Mucosa of rectum (tissue), 2 donors: ENCODE results near the gene LIG1.
A peak's percentile ranks its signal among the peaks of the same experiment; 100 is the strongest.

ENCODE experiments used
- H3K27ac ChIP-seq, 2 donors: one replicate each; pipeline ENCODE4 v1.7.0; 2013; ENCODE audit warnings: inconsistent platforms in 2 of 2, low read depth in 2 of 2, low read length in 2 of 2
- H3K27me3 ChIP-seq, 2 donors: one replicate each; pipeline ENCODE4 v1.7.0; 2013; ENCODE audit warnings: low read length in 2 of 2; ENCODE audit not compliant: control insufficient read depth in 2 of 2, insufficient read depth in 2 of 2
- H3K36me3 ChIP-seq, 2 donors: one replicate each; pipeline ENCODE4 v1.7.0; 2013; ENCODE audit warnings: low read length in 2 of 2; ENCODE audit not compliant: control insufficient read depth in 2 of 2, insufficient read depth in 2 of 2
- H3K4me1 ChIP-seq, 2 donors: one replicate each; pipeline ENCODE4 v1.7.0; 2013; ENCODE audit warnings: low read length in 2 of 2, mild to moderate bottlenecking in 1 of 2; ENCODE audit not compliant: control insufficient read depth in 2 of 2, insufficient read depth in 2 of 2
- H3K4me3 ChIP-seq, 2 donors: one replicate each; pipeline ENCODE4 v1.7.0; 2013; ENCODE audit warnings: low read length in 2 of 2
- H3K9ac ChIP-seq, 2 donors: one replicate each; pipeline ENCODE4 v1.7.0; 2013; ENCODE audit warnings: low read length in 2 of 2, low read depth in 1 of 2, mild to moderate bottlenecking in 1 of 2
- H3K9me3 ChIP-seq, 2 donors: one replicate each; pipeline ENCODE4 v1.7.0; 2013; ENCODE audit warnings: low read length in 2 of 2; ENCODE audit not compliant: control insufficient read depth in 2 of 2
- donor health status: healthy.
- donor health status: Normal muscosa, but diverticular disease.

The LIG1 gene

GRCh38 chr19:48182434-48182833 lies 12.3 kb upstream of the LIG1 start:
- Histone ChIP-seq H3K9ac (no peak overlapping the region), H3K9me3 (peaks cover 8% of the 10 kb centered on the region in 2 donors), H3K4me3 (no peak overlapping the region), H3K27ac (no peak overlapping the region), H3K27me3 (no peaks in the 10 kb centered on the region), H3K4me1 (no peaks in the 10 kb centered on the region), H3K36me3 (peaks cover 0 to 5% of the 10 kb centered on the region in 2 donors)

GRCh38 chr19:48181505-48181904 lies 11.4 kb upstream of the LIG1 start:
- H3K4me3 ChIP-seq = no peak overlapping the region

GRCh38 chr19:48176226-48176625 lies 6.1 kb upstream of the LIG1 start:
- no peak overlapping the region for H3K27ac ChIP-seq
- H3K9ac ChIP-seq = no peak overlapping the region
- H3K9me3 ChIP-seq = peaks cover 1 to 2% of the 10 kb centered on the region in 2 donors
- no peak overlapping the region for H3K4me3 ChIP-seq
- no peaks in the 10 kb centered on the region for H3K27me3 ChIP-seq
- H3K4me1 ChIP-seq = peaks cover under 1 to 3% of the 10 kb centered on the region in 2 donors
- H3K36me3 ChIP-seq = peaks cover 13 to 18% of the 10 kb centered on the region in 2 donors

More at GRCh38 chr19:48181505-48181904, 11.4 kb upstream of the LIG1 start:
- H3K36me3 ChIP-seq = peaks cover 0 to 5% of the 10 kb centered on the region in 2 donors
- H3K9me3 ChIP-seq = peaks cover 8% of the 10 kb centered on the region in 2 donors
- no peak overlapping the region for H3K27ac ChIP-seq
- no peaks in the 10 kb centered on the region for H3K4me1 ChIP-seq
- H3K27me3 ChIP-seq = no peaks in the 10 kb centered on the region
- H3K9ac ChIP-seq = no peak overlapping the region

GRCh38 chr19:48175578-48175977 lies 5.4 kb upstream of the LIG1 start:
- peaks cover 13 to 18% of the 10 kb centered on the region in 2 donors for H3K36me3 ChIP-seq

GRCh38 chr19:48174445-48175030 lies 4.4 kb upstream of the LIG1 start:
- Histone ChIP-seq H3K9ac (no peak overlapping the region), H3K9me3 (no peaks in the 10 kb centered on the region), H3K4me3 (no peak overlapping the region), H3K27ac (no peak overlapping the region), H3K36me3 (peaks cover 11 to 18% of the 10 kb centered on the region in 2 donors), H3K4me1 (peaks cover 6 to 7% of the 10 kb centered on the region in 2 donors), H3K27me3 (no peaks in the 10 kb centered on the region)

More at GRCh38 chr19:48175578-48175977, 5.4 kb upstream of the LIG1 start:
- H3K27me3 ChIP-seq = no peaks in the 10 kb centered on the region
- no peak overlapping the region for H3K27ac ChIP-seq
- H3K9me3 ChIP-seq = no peaks in the 10 kb centered on the region
- H3K4me1 ChIP-seq = peaks cover 6 to 7% of the 10 kb centered on the region in 2 donors
- no peak overlapping the region for H3K4me3 ChIP-seq
- no peak overlapping the region for H3K9ac ChIP-seq

- H3K9ac ChIP-seq = no peak overlapping the region
- peaks cover 8 to 18% of the 10 kb centered on the region in 2 donors for H3K36me3 ChIP-seq
- peaks cover 7 to 12% of the 10 kb centered on the region in 2 donors for H3K4me1 ChIP-seq
- H3K27me3 ChIP-seq = no peaks in the 10 kb centered on the region
- H3K4me3 ChIP-seq = no peak overlapping the region
- no peak overlapping the region for H3K27ac ChIP-seq
- H3K9me3 ChIP-seq = no peaks in the 10 kb centered on the region
Observed at GRCh38 chr19:48171710-48172109, 1.6 kb upstream of the LIG1 start.

- Histone ChIP-seq H3K36me3 (peaks cover 8 to 18% of the 10 kb centered on the region in 2 donors), H3K9ac (peak overlapping the region; percentile 81 to 86), H3K9me3 (no peaks in the 10 kb centered on the region), H3K4me3 (peak overlapping the region; percentile 85 to 95), H3K4me1 (peaks cover 7 to 12% of the 10 kb centered on the region in 2 donors), H3K27me3 (no peaks in the 10 kb centered on the region), H3K27ac (peak overlapping the region; percentile 97 to 98)
Observed at GRCh38 chr19:48170817-48171347, 738 bp upstream of the LIG1 start.

- H3K4me1 ChIP-seq = peaks cover 7 to 12% of the 10 kb centered on the region in 2 donors
- peaks cover 8 to 16% of the 10 kb centered on the region in 2 donors for H3K36me3 ChIP-seq
- H3K9ac ChIP-seq = peak overlapping the region; percentile 53 to 86
- H3K9me3 ChIP-seq = no peaks in the 10 kb centered on the region
- peak overlapping the region; percentile 97 to 98 for H3K27ac ChIP-seq
- H3K4me3 ChIP-seq = peak overlapping the region; percentile 85 to 95
- no peaks in the 10 kb centered on the region for H3K27me3 ChIP-seq
Observed at GRCh38 chr19:48169578-48169938, 586 bp downstream of the LIG1 start.

GRCh38 chr19:48168689-48169088 lies 1.5 kb downstream of the LIG1 start:
- Histone ChIP-seq H3K27me3 (no peaks in the 10 kb centered on the region), H3K27ac (peak overlapping the region; percentile 0 to 97), H3K9me3 (no peaks in the 10 kb centered on the region), H3K4me1 (peaks cover 7 to 12% of the 10 kb centered on the region in 2 donors), H3K4me3 (no peak overlapping the region), H3K9ac (no peak overlapping the region), H3K36me3 (peaks cover 0 to 10% of the 10 kb centered on the region in 2 donors)

GRCh38 chr19:48158210-48158790 lies 11.8 kb downstream of the LIG1 start:
- Histone ChIP-seq H3K36me3 (peaks cover 11 to 17% of the 10 kb centered on the region in 2 donors), H3K4me3 (no peak overlapping the region), H3K27ac (no peak overlapping the region), H3K4me1 (no peaks in the 10 kb centered on the region), H3K9me3 (no peaks in the 10 kb centered on the region), H3K27me3 (no peaks in the 10 kb centered on the region), H3K9ac (no peak overlapping the region)
